ENCODE data around the gene SPOCD1. TPM values are rescaled to one million over a fixed set of nuclear protein-coding genes. Genes with fewer than 3 reads are reported as not detected.
A peak's percentile ranks its signal among the peaks of the same experiment; 100 is the strongest.

SPOCD1 gene
- polyA plus RNA-seq, 1 of the 3 experiments (the other 2 are of a cell fraction) = 10.7 TPM

DNA sequence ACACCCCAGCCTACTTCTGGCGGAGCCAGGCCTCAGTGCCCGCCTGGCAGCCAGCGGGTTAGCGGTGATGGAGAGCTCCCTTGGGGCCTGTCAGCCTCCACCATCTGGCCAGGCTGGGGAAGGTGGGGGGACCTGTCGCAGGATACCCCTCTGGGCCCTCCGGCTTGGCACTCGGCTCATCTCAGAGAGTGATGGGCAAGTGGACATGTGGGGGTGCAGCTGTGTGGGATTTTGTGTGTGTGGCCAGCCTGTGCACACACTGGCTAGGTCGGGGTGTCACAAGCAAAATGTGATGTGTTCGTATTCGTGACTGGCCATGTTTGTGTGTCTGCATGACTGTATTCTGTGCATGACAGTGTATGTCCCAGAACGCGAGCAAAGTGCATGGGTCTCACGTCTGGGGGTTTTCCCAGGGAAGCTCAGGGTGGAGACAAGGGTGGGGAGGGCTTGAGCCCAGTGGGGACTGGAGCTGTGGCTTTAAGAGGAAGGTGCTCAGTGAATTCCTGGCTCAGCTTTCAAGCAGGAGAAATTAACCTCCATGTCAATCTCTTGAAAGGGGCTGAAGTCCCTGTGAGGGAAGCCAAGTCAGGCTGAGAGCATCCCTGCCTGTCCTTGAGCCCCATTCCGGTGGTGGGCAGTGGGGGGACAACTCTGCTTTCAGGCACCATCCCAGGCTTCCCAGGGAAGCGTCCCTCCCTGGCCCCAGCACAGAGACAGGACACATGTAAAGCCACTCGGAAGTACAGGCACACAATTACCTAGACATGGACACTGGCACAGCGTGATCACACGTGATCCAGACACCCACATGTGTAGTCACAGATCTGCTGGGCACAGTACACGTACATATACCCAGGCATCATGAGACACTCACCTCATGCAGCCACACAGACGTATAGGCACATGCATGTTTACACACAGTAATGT lies 30.5 kb downstream of the SPOCD1 start:
- H3K9me2 ChIP-seq = no peaks in the 10 kb centered on the region
- H3K79me2 ChIP-seq (ENCODE audit: insufficient read depth) = no peaks in the 10 kb centered on the region
- peak; percentile 74 for DNase-seq
- no peaks in the 10 kb centered on the region for H4K20me1 ChIP-seq (ENCODE audit: insufficient read depth)
- H3K36me3 ChIP-seq (replicated peaks in 1 of 2; ENCODE audit: control insufficient read depth in 1 of 2, insufficient read depth in 2 of 2, low read length in 1 of 2) = no peaks in the 10 kb centered on the region
- no peaks in the 10 kb centered on the region for H3K27me3 ChIP-seq (ENCODE audit: insufficient read depth)
- no peak overlapping the region for H2AFZ ChIP-seq (ENCODE audit: low read depth)
- H3K4me3 ChIP-seq (ENCODE audit: low read depth in 2 of 2, low read length in 1 of 2) = no peak overlapping the region
- 70% methylated on average over 14 of the region's 20 CpGs for WGBS (ENCODE audit: low lambda C conversion rate)
- no peaks in the 10 kb centered on the region for H3K9me3 ChIP-seq
- ChIA-PET CTCF (interaction anchor here (0.7 to 21.1 kb wide), 12 partner anchors 9 to 604 kb away, joined by 4 to 707 read pairs (median 5); partner anchors contain the start of genes ADGRB2, COL16A1 and PTP4A2), POLR2A (interaction anchor here (0.7 to 6.6 kb wide), 7 partner anchors 10 to 43 kb away, joined by 3 to 67 read pairs (median 5); partner anchors contain the start of gene ADGRB2)
- no peak overlapping the region for H3K4me2 ChIP-seq
- peak overlapping the region in 1 of 2 experiments; percentile 97; a peak in 2 of 4 replicates for H3K27ac ChIP-seq (ENCODE audit: low read depth in 2 of 2, low read length in 1 of 2)
- H3F3A ChIP-seq (replicated peaks; ENCODE audit: insufficient read depth) = peaks cover 9% of the 10 kb centered on the region
- no peak overlapping the region for H3K9ac ChIP-seq
- H3K4me1 ChIP-seq (ENCODE audit: control insufficient read depth in 1 of 2, insufficient read depth in 2 of 2, low read depth in 1 of 2, low read length in 1 of 2) = peaks cover 25 to 86% of the 10 kb centered on the region in 2 experiments
- TF ChIP-seq SMC3 (IDR thresholded peaks at IDR 0.05; ENCODE audit: low read depth, low read length) = 0 out of 2 replicates have a peak, but pooled peaks have one; percentile 5
- TF ChIP-seq EP300 (IDR thresholded peaks at IDR 0.05; ENCODE audit: borderline replicate concordance in 1 of 2, low read depth in 1 of 2, low read length in 1 of 2) = 0 out of 4 replicates have a peak, but pooled peaks of 1 of the 2 experiments have one; percentile 8
- TF ChIP-seq MXI1 (IDR thresholded peaks at IDR 0.05; ENCODE audit: low read depth, low read length) = peak; percentile 18; the same call in 1 of the 2 replicates
- TF ChIP-seq, protein P1, sequence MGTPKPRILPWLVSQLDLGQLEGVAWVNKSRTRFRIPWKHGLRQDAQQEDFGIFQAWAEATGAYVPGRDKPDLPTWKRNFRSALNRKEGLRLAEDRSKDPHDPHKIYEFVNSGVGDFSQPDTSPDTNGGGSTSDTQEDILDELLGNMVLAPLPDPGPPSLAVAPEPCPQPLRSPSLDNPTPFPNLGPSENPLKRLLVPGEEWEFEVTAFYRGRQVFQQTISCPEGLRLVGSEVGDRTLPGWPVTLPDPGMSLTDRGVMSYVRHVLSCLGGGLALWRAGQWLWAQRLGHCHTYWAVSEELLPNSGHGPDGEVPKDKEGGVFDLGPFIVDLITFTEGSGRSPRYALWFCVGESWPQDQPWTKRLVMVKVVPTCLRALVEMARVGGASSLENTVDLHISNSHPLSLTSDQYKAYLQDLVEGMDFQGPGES (IDR thresholded peaks at IDR 0.05; ENCODE audit: low read depth, low read length) = no peak
- TF ChIP-seq EZH2phosphoT487 (IDR thresholded peaks at IDR 0.05; ENCODE audit: borderline replicate concordance, low read depth) = no peak

DNA sequence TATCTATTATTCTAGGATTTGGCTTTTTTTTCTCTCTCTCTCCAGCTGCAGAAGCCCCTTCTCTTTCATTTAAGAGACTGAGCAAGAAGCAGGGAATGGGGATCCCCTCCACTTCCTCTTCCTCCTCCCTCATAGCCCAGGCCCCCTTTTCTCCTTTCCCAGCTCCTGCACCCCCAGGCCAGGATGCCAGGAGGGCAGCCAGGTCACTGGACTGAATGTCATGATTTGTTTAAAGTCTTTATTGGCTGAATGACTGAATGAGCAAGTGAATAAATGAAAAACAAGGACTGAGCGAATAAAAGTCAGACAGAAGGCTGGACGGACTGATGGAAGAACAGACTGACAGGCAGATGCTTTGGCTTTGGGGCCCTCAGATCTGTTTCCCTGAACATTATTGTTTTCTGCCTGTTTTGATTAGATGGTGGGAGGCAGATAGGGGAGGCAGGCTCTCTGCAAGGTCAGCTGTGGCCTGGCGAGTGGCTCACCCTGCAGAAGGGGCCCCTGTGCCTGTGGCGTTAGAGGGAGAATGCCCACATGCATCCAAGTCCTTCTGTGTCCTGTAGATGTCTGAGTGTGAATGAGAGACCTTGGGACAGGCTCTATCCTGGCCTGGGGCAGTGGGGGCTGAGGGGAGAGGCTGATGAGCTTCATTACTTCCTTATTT lies 31.3 kb downstream of the SPOCD1 start:
- no peaks in the 10 kb centered on the region for H4K20me1 ChIP-seq (ENCODE audit: insufficient read depth)
- no peak overlapping the region for H3K9ac ChIP-seq
- 79% methylated on average over 4 of the region's 4 CpGs for WGBS (ENCODE audit: low lambda C conversion rate)
- H3F3A ChIP-seq (replicated peaks; ENCODE audit: insufficient read depth) = peaks cover 9% of the 10 kb centered on the region
- no peak overlapping the region for H3K4me3 ChIP-seq (ENCODE audit: low read depth in 2 of 2, low read length in 1 of 2)
- TF ChIP-seq MXI1 (IDR thresholded peaks at IDR 0.05; ENCODE audit: low read depth, low read length) (no peak; the same call in 1 of the 2 replicates), TEAD4 (IDR thresholded peaks at IDR 0.05; ENCODE audit: borderline replicate concordance, insufficient read depth) (no peak), RCOR1 (IDR thresholded peaks at IDR 0.05; ENCODE audit: low read length) (peak; percentile 38; the same call in 1 of the 2 replicates), GATA2 (CRISPR knock-in tag; IDR thresholded peaks at IDR 0.05) (peak; percentile 93), CHD2 (IDR thresholded peaks at IDR 0.05; ENCODE audit: low read length, partially characterized antibody) (peak; percentile 19), TCF12 (IDR thresholded peaks at IDR 0.05) (peak; percentile 26; the same call in 1 of the 2 replicates), RAD21 (IDR thresholded peaks at IDR 0.05; ENCODE audit: low read length) (peak; percentile 22), FOSL2 (IDR thresholded peaks at IDR 0.05; ENCODE audit: borderline replicate concordance, low read depth) (no peak), POLR2AphosphoS5 (IDR thresholded peaks at IDR 0.05; ENCODE audit: low read depth, low read length) (no peak), FOXJ3 (CRISPR knock-in tag; IDR thresholded peaks at IDR 0.05) (peak; percentile 92), EP300 (IDR thresholded peaks at IDR 0.05; ENCODE audit: borderline replicate concordance in 1 of 2, low read depth in 1 of 2, low read length in 1 of 2) (peak in 1 of 2 experiments; percentile 85; a peak in 2 of 4 replicates), NFIC (IDR thresholded peaks at IDR 0.05; ENCODE audit: borderline replicate concordance) (no peak)
- peak overlapping the region in 1 of 2 experiments; percentile 97; a peak in 3 of 4 replicates for H3K27ac ChIP-seq (ENCODE audit: low read depth in 2 of 2, low read length in 1 of 2)
- H3K9me2 ChIP-seq = no peaks in the 10 kb centered on the region
- no peaks in the 10 kb centered on the region for H3K27me3 ChIP-seq (ENCODE audit: insufficient read depth)
- POLR2A ChIA-PET = interaction anchor here (0.7 to 6.6 kb wide), 6 partner anchors 9 to 43 kb away, joined by 3 to 67 read pairs (median 8); partner anchors contain the start of gene ADGRB2
- peaks cover 23 to 86% of the 10 kb centered on the region in 2 experiments for H3K4me1 ChIP-seq (ENCODE audit: control insufficient read depth in 1 of 2, insufficient read depth in 2 of 2, low read depth in 1 of 2, low read length in 1 of 2)
- CTCF ChIA-PET = interaction anchor here (0.7 to 21.1 kb wide), 14 partner anchors 8 to 603 kb away, joined by 3 to 707 read pairs (median 5); partner anchors contain the start of genes ADGRB2, COL16A1 and PTP4A2
- H2AFZ ChIP-seq (ENCODE audit: low read depth) = no peak overlapping the region
- H3K9me3 ChIP-seq = no peaks in the 10 kb centered on the region
- peak; percentile 69 for DNase-seq
- H3K79me2 ChIP-seq (ENCODE audit: insufficient read depth) = no peaks in the 10 kb centered on the region
- no peak overlapping the region for H3K4me2 ChIP-seq
- H3K36me3 ChIP-seq (replicated peaks in 1 of 2; ENCODE audit: control insufficient read depth in 1 of 2, insufficient read depth in 2 of 2, low read length in 1 of 2) = no peaks in the 10 kb centered on the region

Measured in SK-N-SH (cell line).